ENCODE data around the gene PLCB1. TPM values are rescaled to one million over a fixed set of nuclear protein-coding genes. Genes with fewer than 3 reads are reported as not detected.

PLCB1 gene
- total RNA-seq, 1 experiment from 2014 or later: 6.8 TPM

DNA sequence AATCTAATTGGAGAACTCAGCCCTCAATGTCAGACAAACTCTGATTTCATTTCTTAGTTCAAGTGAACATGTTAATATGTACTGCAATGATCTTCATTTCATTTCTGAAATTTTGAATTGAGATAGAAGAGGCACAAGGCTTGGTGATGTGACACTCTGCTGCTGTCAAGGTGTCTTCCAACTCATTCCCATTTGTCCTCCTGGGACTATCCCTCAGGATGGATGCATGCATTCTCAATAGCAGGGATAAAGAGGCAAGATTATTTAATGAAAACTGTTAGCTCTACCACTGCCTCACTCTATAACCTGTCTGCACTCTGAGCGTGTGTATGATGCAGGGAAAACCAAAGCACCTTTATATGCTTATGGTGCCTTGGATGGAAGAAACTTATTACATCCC, 78.7 kb downstream of the PLCB1 start:
- TF ChIP-seq EZH2 (IDR thresholded peaks at IDR 0.05; ENCODE audit: borderline replicate concordance, low read depth, low read length, poor library complexity, severe bottlenecking): no peak
- TF ChIP-seq, protein P1, sequence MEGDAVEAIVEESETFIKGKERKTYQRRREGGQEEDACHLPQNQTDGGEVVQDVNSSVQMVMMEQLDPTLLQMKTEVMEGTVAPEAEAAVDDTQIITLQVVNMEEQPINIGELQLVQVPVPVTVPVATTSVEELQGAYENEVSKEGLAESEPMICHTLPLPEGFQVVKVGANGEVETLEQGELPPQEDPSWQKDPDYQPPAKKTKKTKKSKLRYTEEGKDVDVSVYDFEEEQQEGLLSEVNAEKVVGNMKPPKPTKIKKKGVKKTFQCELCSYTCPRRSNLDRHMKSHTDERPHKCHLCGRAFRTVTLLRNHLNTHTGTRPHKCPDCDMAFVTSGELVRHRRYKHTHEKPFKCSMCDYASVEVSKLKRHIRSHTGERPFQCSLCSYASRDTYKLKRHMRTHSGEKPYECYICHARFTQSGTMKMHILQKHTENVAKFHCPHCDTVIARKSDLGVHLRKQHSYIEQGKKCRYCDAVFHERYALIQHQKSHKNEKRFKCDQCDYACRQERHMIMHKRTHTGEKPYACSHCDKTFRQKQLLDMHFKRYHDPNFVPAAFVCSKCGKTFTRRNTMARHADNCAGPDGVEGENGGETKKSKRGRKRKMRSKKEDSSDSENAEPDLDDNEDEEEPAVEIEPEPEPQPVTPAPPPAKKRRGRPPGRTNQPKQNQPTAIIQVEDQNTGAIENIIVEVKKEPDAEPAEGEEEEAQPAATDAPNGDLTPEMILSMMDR (conservative IDR thresholded peaks at IDR 0.05; ENCODE audit: low read depth, low read length): no peak
- no peaks in the 10 kb centered on the region for H3K36me3 ChIP-seq (ENCODE audit: insufficient read depth, low read length, poor library complexity, severe bottlenecking)
- POLR2A ChIA-PET (ENCODE audit: low non-redundant PET): no interaction called here
- no peak for DNase-seq (ENCODE audit: low spot score)
- BruUV-seq (replicated peaks): no TSS peak
- CTCF ChIA-PET: no interaction called here
- H3K4me3 ChIP-seq (ENCODE audit: low read depth, low read length, poor library complexity, severe bottlenecking): no peak overlapping the region
- intact Hi-C loops (cut with micrococcal nuclease; ENCODE audit: unreplicated experiment): no loop called here
- H3K9me3 ChIP-seq (ENCODE audit: low read depth, low read length, poor library complexity, severe bottlenecking): no peaks in the 10 kb centered on the region
- no peaks in the 10 kb centered on the region for H3K27me3 ChIP-seq (replicated peaks; ENCODE audit: insufficient read depth, low read depth, low read length, poor library complexity)
- H3K27ac ChIP-seq (ENCODE audit: low read depth, low read length, poor library complexity, severe bottlenecking): no peak overlapping the region
- no peaks in the 10 kb centered on the region for H3K4me1 ChIP-seq (ENCODE audit: insufficient read depth, low read length, poor library complexity, severe bottlenecking)

DNA sequence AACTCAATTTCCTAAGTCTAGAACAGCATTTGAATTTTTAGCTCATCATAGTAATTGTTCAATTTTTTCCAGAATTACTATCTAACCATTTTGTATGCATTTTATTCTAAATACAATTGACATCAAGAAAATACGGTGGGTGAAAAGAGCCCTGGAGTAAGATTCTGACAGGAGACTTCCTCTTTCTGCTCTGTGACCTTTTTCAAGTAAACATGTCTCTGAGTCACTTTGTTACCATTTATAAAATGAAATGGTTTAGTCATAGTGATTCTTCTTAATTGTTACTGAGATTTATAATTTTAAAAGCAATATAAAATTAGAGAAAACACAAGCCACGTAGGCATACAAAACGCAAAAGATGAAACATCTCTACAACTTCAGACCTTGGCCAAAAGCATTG, 80.2 kb downstream of the PLCB1 start:
- no peaks in the 10 kb centered on the region for H3K4me1 ChIP-seq (ENCODE audit: insufficient read depth, low read length, poor library complexity, severe bottlenecking)
- ChIA-PET CTCF (no interaction called here), POLR2A (ENCODE audit: low non-redundant PET) (no interaction called here)
- no peak overlapping the region for H3K27ac ChIP-seq (ENCODE audit: low read depth, low read length, poor library complexity, severe bottlenecking)
- TF ChIP-seq, protein P1 (conservative IDR thresholded peaks at IDR 0.05; ENCODE audit: low read depth, low read length): no peak
- TF ChIP-seq EZH2 (IDR thresholded peaks at IDR 0.05; ENCODE audit: borderline replicate concordance, low read depth, low read length, poor library complexity, severe bottlenecking): no peak
- no TSS peak for BruUV-seq (replicated peaks)
- no peaks in the 10 kb centered on the region for H3K9me3 ChIP-seq (ENCODE audit: low read depth, low read length, poor library complexity, severe bottlenecking)
- H3K27me3 ChIP-seq (replicated peaks; ENCODE audit: insufficient read depth, low read depth, low read length, poor library complexity): no peaks in the 10 kb centered on the region
- no peak for DNase-seq (ENCODE audit: low spot score)
- no peak overlapping the region for H3K4me3 ChIP-seq (ENCODE audit: low read depth, low read length, poor library complexity, severe bottlenecking)
- intact Hi-C loops (cut with micrococcal nuclease; ENCODE audit: unreplicated experiment): no loop called here
- H3K36me3 ChIP-seq (ENCODE audit: insufficient read depth, low read length, poor library complexity, severe bottlenecking): no peaks in the 10 kb centered on the region

DNA sequence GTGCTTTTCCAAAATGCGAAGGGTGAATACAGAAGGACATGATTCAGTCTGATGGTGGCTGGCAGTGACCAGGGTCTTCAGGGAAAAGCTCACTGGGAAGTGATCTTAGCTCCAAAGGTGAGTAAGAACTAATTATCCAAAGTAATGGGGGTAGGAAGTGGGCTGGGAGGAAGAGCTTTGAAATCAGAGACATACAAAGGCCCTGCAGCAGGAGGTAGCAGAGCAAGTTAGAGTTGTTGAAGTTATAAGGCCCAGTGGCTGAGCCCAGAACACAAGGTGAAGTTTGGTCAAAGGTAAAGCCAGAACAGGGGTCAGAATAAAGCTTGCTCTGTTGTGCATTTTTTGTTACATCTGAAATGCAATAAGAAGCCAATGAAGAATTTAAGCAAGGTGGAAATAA, 81.2 kb downstream of the PLCB1 start:
- Histone ChIP-seq H3K9me3 (ENCODE audit: low read depth, low read length, poor library complexity, severe bottlenecking) (no peaks in the 10 kb centered on the region), H3K4me1 (ENCODE audit: insufficient read depth, low read length, poor library complexity, severe bottlenecking) (no peaks in the 10 kb centered on the region), H3K27ac (ENCODE audit: low read depth, low read length, poor library complexity, severe bottlenecking) (no peak overlapping the region), H3K27me3 (replicated peaks; ENCODE audit: insufficient read depth, low read depth, low read length, poor library complexity) (no peaks in the 10 kb centered on the region), H3K36me3 (ENCODE audit: insufficient read depth, low read length, poor library complexity, severe bottlenecking) (no peaks in the 10 kb centered on the region), H3K4me3 (ENCODE audit: low read depth, low read length, poor library complexity, severe bottlenecking) (no peak overlapping the region)
- intact Hi-C loops (cut with micrococcal nuclease; ENCODE audit: unreplicated experiment): no loop called here
- CTCF ChIA-PET: no interaction called here
- no peak for DNase-seq (ENCODE audit: low spot score)
- POLR2A ChIA-PET (ENCODE audit: low non-redundant PET): no interaction called here
- BruUV-seq (replicated peaks): no TSS peak
- TF ChIP-seq EZH2 (IDR thresholded peaks at IDR 0.05; ENCODE audit: borderline replicate concordance, low read depth, low read length, poor library complexity, severe bottlenecking): no peak
- TF ChIP-seq, protein P1 (conservative IDR thresholded peaks at IDR 0.05; ENCODE audit: low read depth, low read length): no peak
